GM13976 (cell line): Measurements from ENCODE around the gene AGBL2.

ENCODE experiments used
- DNase-seq: peaks from one replicate; pipeline ENCODE4 v3.0.0; 2012; ENCODE audit warnings: low spot score
- in situ Hi-C: fragments of 300-500 bp; cut with MboI; formaldehyde crosslinking; loops from one replicate; pipeline ENCODE4 v1.12.0; 2022; ENCODE audit warnings: low sequenced_read_pairs, mixed read lengths, inconsistent platforms; ENCODE audit not compliant: unreplicated experiment
- TF ChIP-seq, protein P1 (sequence below): IDR thresholded peaks from 2 replicates; pipeline ENCODE4 v1.5.1; 2012; ENCODE audit warnings: borderline replicate concordance, mild to moderate bottlenecking; ENCODE audit not compliant: insufficient read depth; ENCODE audit errors: extremely low read depth, missing control alignments, control extremely low read depth

AGBL2 gene

DNA sequence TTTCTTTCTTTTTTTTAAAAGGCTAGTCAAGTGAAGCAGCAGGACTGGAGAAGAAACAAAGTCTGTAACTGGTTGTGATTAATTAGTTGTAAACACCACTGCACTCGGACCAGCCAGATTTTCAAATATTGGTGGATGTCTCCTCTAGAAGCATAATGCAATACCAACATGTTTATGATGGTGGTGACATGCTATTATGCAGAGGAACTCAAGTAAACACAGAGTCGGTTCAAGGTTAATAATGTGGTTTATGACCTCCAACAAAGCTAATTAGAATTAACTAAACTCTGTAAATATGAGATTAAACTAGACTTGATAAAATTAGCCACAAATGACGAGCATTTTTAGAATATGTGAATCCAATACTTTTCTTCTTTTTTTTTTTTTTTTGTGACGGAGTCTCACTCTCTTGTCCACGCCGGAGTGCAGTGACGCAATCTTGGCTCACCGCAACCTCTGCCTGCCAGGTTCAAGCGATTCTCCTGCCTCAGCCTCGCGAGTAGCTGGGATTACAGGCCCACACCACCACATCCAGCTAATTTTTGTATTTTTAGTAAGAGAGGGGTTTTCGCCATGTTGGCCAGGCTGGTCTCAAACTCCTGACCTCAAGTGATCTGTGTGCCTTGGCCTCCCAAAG lies 11.8 kb upstream of the AGBL2 start:
- TF ChIP-seq, protein P1, sequence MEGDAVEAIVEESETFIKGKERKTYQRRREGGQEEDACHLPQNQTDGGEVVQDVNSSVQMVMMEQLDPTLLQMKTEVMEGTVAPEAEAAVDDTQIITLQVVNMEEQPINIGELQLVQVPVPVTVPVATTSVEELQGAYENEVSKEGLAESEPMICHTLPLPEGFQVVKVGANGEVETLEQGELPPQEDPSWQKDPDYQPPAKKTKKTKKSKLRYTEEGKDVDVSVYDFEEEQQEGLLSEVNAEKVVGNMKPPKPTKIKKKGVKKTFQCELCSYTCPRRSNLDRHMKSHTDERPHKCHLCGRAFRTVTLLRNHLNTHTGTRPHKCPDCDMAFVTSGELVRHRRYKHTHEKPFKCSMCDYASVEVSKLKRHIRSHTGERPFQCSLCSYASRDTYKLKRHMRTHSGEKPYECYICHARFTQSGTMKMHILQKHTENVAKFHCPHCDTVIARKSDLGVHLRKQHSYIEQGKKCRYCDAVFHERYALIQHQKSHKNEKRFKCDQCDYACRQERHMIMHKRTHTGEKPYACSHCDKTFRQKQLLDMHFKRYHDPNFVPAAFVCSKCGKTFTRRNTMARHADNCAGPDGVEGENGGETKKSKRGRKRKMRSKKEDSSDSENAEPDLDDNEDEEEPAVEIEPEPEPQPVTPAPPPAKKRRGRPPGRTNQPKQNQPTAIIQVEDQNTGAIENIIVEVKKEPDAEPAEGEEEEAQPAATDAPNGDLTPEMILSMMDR, result no peak
- DNase-seq, result no peak
- in situ Hi-C loops, result no loop called here

GRCh38 chr11:47726118-47726442 lies 10.9 kb upstream of the AGBL2 start:
- in situ Hi-C loops, result no loop called here
- TF ChIP-seq, protein P1, result no peak
- DNase-seq, result no peak

DNA sequence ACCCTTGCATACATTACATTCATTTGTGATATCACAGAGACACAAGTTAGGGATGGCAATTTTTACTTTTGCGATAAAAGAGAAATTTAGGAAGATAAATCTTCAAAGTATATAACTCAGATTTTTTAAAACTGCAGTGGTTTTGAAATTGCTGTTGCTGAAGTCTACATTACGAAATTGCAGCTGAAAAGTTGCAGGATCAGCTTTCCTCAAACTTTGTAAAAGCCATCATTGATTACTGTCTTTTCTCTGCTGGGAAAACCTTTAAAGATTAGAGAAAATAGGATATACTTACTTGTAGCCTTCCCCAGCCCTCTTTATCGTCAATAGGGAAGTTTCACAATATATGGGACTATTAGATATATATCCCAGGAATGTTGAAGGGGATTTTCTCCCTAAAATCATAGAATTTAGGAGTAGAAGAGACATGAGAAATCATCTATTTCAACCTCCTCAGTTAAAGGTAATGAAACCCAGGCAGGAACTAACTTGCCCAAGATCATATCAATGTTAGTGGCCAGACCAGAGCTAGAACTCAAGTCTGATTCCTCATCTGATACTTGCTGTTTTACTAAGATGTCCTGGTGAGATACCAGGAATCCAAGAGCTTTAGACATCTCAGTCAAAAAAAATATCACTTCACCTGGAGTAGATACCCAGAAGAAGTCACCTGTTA lies 10.4 kb upstream of the AGBL2 start:
- in situ Hi-C loops, result no loop called here
- TF ChIP-seq, protein P1, result no peak
- DNase-seq, result no peak

GRCh38 chr11:47724041-47724729 lies 9.0 kb upstream of the AGBL2 start:
- TF ChIP-seq, protein P1, result no peak
- DNase-seq, result no peak
- in situ Hi-C loops, result no loop called here

DNA sequence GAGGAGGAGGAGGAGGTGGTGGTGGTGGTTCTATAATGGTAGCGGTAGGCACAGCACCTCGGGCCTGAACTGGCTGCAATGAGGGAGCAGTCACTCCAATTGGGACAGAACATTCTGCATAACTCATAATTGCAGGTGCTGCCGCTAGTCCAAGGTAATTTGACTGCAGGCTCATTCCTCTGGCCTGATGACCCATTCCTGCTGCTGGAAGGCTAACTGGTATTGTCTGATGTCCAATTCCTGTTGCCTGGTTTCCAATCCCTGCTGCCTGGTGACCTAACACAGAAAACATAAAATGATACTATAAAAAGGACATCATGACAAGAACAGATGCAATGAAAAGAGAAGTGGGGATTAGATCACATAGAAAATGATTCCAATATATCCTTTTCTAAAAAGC lies 7.9 kb upstream of the AGBL2 start:
- TF ChIP-seq, protein P1, result no peak
- in situ Hi-C loops, result no loop called here
- DNase-seq, result no peak

DNA sequence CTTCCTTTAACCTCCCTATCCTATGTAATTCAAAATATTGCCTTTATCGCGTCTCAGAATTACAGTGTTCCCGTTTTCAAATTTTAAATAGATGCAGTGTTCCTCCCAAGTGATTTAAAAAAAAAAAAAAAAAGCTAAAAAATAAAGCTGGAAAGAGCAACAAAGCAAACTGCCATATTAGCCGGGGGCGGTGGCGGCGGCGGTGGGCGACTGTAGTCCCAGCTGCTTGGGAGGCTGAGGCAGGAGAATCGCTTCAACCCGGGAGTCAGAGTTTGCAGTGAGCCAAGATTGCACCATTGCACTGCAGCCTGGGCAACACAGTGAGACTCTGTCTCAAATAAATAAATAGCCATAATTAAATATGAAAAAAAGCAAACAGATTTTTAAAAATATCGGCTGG lies 5.5 kb upstream of the AGBL2 start:
- TF ChIP-seq, protein P1, result no peak
- DNase-seq, result no peak
- in situ Hi-C loops, result no loop called here
